Hepatocyte (in vitro differentiated cells): ENCODE results near the gene METTL23. TPM values are rescaled to one million over a fixed set of nuclear protein-coding genes. Genes with fewer than 3 reads are reported as not detected.
"Not testable (repeated sequence)": the region's sequence is repeated elsewhere in the genome, so short reads cannot be mapped to it uniquely, and the experiment has no call there.

ENCODE experiments used
- DNase-seq: peaks from one replicate; pipeline ENCODE4 v3.0.0-alpha.2; 2016; ENCODE audit warnings: low spot score
- H2AFZ ChIP-seq: fragments of 200-600 bp; sonication (generic); 2 replicates; pipeline ENCODE4 v1.6.0; 2016; ENCODE audit warnings: antibody characterized with exemption, mild to moderate bottlenecking
- H3K27ac ChIP-seq: fragments of 200-600 bp; sonication (generic); 2 replicates; pipeline ENCODE4 v1.5.1; 2016; ENCODE audit warnings: mild to moderate bottlenecking
- H3K27me3 ChIP-seq: fragments of 200-600 bp; sonication (generic); 2 replicates; pipeline ENCODE4 v1.6.1; 2016
- H3K36me3 ChIP-seq: fragments of 200-600 bp; sonication (generic); replicated peaks from 2 replicates; pipeline ENCODE4 v1.5.1; 2016; ENCODE audit warnings: low read depth; ENCODE audit not compliant: insufficient read depth
- H3K4me1 ChIP-seq: fragments of 200-600 bp; sonication (generic); 2 replicates; pipeline ENCODE4 v1.5.1; 2016; ENCODE audit warnings: mild to moderate bottlenecking, moderate library complexity; ENCODE audit not compliant: insufficient read depth
- H3K4me2 ChIP-seq: fragments of 200-600 bp; sonication (generic); 2 replicates; pipeline ENCODE4 v1.6.0; 2016
- H3K4me3 ChIP-seq: fragments of 200-600 bp; sonication (generic); 2 replicates; pipeline ENCODE4 v1.5.1; 2016; ENCODE audit warnings: mild to moderate bottlenecking
- H3K79me2 ChIP-seq: fragments of 200-600 bp; sonication (generic); 2 replicates; pipeline ENCODE4 v1.6.0; 2017; ENCODE audit warnings: mild to moderate bottlenecking
- H3K9me2 ChIP-seq: fragments of 200-600 bp; sonication (generic); replicated peaks from 2 replicates; pipeline ENCODE4 v1.6.0; 2017; ENCODE audit warnings: mild to moderate bottlenecking; ENCODE audit not compliant: insufficient read depth
- H3K9me3 ChIP-seq: fragments of 200-600 bp; sonication (generic); 2 replicates; pipeline ENCODE4 v1.5.1; 2016; ENCODE audit warnings: low read depth, mild to moderate bottlenecking
- H4K20me1 ChIP-seq: fragments of 200-600 bp; sonication (generic); 2 replicates; pipeline ENCODE4 v1.6.0; 2016; ENCODE audit warnings: mild to moderate bottlenecking; ENCODE audit not compliant: insufficient read depth, poor library complexity, severe bottlenecking
- EZH2 ChIP-seq: fragments of 200-600 bp; sonication (generic); IDR thresholded peaks from 2 replicates; pipeline ENCODE4 v1.6.1; 2016; ENCODE audit warnings: antibody characterized with exemption, mild to moderate bottlenecking, borderline replicate concordance
- EZH2phosphoT487 ChIP-seq: fragments of 200-600 bp; sonication (generic); IDR thresholded peaks from one replicate; pipeline ENCODE4 v1.6.1; 2018; ENCODE audit warnings: antibody characterized with exemption, mild to moderate bottlenecking, low read depth, moderate library complexity; ENCODE audit not compliant: unreplicated experiment, severe bottlenecking
- WGBS: methylation state at CpG from one replicate; pipeline ENCODE4 v1.1.6; 2016; ENCODE audit warnings: low lambda C conversion rate; ENCODE audit errors: missing lambda C conversion rate; 5-methylcytosine and 5-hydroxymethylcytosine counted together
- polyA plus RNA-seq: library from polyadenylated mRNA; unstranded; fragments of >200 nt; fragmentation: Nextera tagmentation; extraction: Ambion mirVana; gene quantifications from 2 replicates; pipeline ENCODE4 v1.2.1, GENCODE V29; 2016
- total RNA-seq: library from RNA; depleted of rRNA; stranded (reverse); fragments of >200 nt; gene quantifications from 2 replicates; pipeline ENCODE4 v1.2.3, GENCODE V29; 2014
- TF ChIP-seq, protein P1 (sequence below): fragments of 200-600 bp; sonication (generic); IDR thresholded peaks from 2 replicates; pipeline ENCODE4 v1.5.1; 2016; ENCODE audit warnings: antibody characterized with exemption, mild to moderate bottlenecking; ENCODE audit not compliant: poor library complexity

METTL23 gene
- total and polyA plus RNA-seq, 2 experiments from 2014 or later: 36.6 to 56.5 TPM

DNA sequence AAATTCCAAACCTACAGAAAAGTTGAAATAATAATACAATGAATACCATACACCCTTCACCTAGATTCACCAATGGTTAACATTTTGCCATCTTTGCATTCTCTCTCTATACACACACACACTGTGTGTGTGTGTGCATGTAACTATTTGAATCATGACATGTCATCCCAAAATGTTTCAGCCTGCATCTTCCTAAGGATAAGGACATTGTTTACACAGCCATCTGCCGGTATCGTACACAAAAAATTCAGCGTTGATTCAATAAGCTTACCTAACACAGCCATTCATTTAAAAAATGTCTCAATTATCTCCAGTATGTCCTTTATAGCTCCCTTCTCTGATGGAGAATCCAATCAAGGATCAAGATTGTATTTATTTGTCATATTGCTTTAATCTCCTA, 19.8 kb upstream of the METTL23 start:
- peaks cover 13% of the 10 kb centered on the region for H4K20me1 ChIP-seq
- no peak overlapping the region for H3K4me2 ChIP-seq
- H3K27me3 ChIP-seq: no peaks in the 10 kb centered on the region
- H3K9me2 ChIP-seq: no peaks in the 10 kb centered on the region
- no peaks in the 10 kb centered on the region for H3K36me3 ChIP-seq
- no peak overlapping the region for H3K4me3 ChIP-seq
- peaks cover 68% of the 10 kb centered on the region for H3K79me2 ChIP-seq
- no peak for TF ChIP-seq EZH2phosphoT487
- TF ChIP-seq, protein P1, sequence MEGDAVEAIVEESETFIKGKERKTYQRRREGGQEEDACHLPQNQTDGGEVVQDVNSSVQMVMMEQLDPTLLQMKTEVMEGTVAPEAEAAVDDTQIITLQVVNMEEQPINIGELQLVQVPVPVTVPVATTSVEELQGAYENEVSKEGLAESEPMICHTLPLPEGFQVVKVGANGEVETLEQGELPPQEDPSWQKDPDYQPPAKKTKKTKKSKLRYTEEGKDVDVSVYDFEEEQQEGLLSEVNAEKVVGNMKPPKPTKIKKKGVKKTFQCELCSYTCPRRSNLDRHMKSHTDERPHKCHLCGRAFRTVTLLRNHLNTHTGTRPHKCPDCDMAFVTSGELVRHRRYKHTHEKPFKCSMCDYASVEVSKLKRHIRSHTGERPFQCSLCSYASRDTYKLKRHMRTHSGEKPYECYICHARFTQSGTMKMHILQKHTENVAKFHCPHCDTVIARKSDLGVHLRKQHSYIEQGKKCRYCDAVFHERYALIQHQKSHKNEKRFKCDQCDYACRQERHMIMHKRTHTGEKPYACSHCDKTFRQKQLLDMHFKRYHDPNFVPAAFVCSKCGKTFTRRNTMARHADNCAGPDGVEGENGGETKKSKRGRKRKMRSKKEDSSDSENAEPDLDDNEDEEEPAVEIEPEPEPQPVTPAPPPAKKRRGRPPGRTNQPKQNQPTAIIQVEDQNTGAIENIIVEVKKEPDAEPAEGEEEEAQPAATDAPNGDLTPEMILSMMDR: no peak
- no peak for TF ChIP-seq EZH2
- H3K27ac ChIP-seq: no peak overlapping the region
- H3K9me3 ChIP-seq: no peaks in the 10 kb centered on the region
- no peak for DNase-seq
- no peak overlapping the region for H2AFZ ChIP-seq
- 76% methylated on average over 3 of the region's 3 CpGs for WGBS
- peaks cover 39% of the 10 kb centered on the region for H3K4me1 ChIP-seq

DNA sequence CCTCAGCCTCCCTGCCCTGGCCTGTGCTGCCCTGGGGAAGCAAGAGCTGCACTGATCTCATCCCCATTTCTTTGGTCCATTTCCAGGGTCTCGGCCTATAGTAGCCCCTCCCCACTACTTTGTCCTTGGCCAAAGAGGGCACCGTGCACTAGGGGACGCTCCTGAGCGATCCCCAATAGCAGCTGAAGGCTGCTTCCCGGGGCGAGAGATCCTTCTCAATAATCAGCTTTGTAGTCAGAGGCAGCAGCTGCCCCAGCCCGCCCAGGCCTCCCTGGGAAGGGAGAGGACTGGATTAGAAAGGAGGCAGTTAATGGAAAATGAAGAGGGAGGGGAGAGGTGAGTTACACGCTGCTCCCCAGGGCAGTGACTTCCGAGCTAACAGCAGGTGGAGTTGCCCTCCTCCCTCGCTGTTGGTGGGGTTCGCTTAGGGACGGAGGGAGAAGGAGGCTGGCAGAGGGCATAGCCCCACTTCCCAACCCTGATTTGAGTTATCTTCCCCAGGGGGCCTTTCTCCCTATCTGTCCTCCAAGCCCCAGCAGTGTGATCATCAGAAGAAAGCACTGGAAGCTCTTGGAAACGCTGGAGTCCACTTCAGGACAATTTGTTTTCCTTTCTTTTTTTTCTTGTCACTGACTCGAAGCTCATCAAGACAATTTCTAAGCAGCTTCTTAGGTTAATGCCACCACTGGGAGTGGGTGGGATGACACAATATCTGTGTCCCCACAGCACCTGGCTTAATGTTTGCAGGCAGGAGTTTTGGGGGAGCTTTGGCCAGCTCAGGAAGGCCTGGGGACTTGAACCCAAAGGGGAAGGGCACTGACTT, 18.4 kb upstream of the METTL23 start:
- Histone ChIP-seq H3K9me3 (no peaks in the 10 kb centered on the region), H3K27me3 (no peaks in the 10 kb centered on the region), H3K36me3 (no peaks in the 10 kb centered on the region), H3K4me3 (no peak overlapping the region), H2AFZ (no peak overlapping the region), H3K9me2 (no peaks in the 10 kb centered on the region), H3K79me2 (peaks cover 54% of the 10 kb centered on the region), H3K27ac (peak overlapping the region; percentile 95), H3K4me1 (peaks cover 34% of the 10 kb centered on the region), H3K4me2 (peak overlapping the region; percentile 97), H4K20me1 (peaks cover 8% of the 10 kb centered on the region)
- DNase-seq: no peak
- WGBS: 63% methylated on average over 14 of the region's 14 CpGs
- TF ChIP-seq EZH2 (no peak), EZH2phosphoT487 (no peak)
- TF ChIP-seq, protein P1: no peak

DNA sequence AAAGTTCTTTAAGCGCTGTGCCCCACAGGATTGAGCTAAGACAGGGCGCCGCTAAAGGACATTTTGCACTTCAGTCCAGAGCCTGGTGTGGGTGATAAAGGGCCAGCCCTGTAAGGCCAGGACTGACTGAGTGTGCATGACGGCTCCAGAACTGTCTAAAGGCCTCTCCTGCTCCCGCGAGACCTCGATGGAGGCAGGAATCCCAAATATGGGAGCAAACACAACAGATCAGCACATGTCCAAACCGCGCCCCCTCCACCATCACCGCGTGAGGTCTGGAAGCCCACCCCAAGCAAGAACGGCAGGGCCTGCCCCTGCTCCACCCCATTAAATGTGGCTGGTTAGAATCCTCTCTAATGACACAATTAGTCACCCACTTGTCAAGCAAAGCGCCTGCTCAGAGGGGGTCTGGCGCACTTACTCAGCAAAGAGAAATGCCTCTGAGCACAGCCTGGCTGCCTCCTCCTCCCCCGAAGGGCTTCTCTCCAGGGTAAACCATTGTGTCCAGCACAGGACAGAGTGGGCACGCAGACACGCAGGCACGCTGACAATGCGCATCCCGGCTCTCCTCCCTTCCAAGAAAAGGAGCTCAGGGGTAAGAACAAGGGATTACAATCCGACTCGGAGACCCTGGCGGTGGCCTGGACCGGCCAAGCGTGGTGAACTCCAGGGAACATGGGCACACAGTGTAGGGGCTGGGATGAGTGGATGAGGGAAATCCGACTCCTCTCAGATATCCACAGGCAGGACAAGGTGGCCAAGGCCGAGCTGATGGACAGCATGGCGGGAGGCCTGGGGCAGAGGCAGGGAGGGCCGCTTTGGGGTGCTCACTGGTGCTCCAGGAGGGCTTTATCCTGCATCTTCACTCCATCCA, 17.3 kb upstream of the METTL23 start:
- peaks cover 34% of the 10 kb centered on the region for H3K4me1 ChIP-seq

DNA sequence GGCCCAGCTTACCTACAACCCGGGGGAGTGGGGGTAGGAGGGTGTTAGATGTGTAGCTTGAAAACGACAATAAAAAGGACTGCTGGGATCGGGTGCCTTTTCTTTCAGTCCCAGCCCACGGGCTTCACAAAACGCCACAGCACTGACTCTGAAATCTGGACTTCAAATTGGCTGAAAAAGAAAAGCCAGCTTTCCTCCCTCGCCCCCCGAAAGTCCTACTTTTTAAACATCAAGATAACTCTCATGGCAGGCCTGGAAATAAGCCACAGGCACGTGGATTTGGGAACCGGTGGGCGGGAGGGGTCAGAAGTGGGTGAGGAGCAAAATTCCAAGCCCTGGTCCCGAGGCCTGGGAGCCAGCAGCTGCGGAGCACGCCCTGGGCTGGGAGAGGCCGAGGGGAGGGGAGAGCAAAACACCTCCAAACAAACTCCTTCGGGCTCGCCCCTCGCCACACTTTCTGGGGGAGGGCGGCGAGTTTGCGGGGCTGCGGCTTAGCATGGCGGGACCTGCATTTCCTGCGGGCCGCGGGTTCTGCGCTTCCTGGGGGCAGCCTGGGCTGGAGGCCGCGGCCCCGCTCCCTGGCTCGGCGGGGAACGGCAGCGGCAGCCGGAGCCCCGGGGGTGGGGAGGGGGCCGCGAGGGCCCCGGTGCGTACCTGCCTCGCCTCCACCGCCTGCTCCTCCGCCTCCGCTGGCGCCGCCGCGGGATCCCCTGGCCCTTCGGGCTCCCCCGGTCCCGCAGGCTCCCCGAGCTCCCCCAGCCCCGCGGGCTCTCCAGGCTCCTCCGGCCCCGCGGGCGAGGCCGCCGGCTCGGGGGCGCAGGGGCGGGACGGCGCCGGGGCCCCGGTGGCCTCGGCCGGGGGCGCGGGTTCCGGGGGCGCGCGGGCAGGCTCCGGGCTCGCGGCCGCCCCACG, 16.4 kb upstream of the METTL23 start:
- peak; percentile 39 for DNase-seq
- Histone ChIP-seq H3K4me3 (peak overlapping the region; percentile 40), H2AFZ (peak overlapping the region; percentile 60), H3K27ac (peak overlapping the region; percentile 95), H3K4me1 (peaks cover 34% of the 10 kb centered on the region), H3K79me2 (peaks cover 43% of the 10 kb centered on the region), H3K4me2 (peak overlapping the region; percentile 97)
- 5% methylated on average over 17 of the region's 79 CpGs for WGBS
- not testable (repeated sequence) for H3K9me3 ChIP-seq, H3K9me2 ChIP-seq, H4K20me1 ChIP-seq, H3K36me3 ChIP-seq, H3K27me3 ChIP-seq

More for the DNA sequence above, 17.3 kb upstream of the METTL23 start:
- H3K27ac ChIP-seq: peak overlapping the region; percentile 95
- 33% methylated on average over 29 of the region's 29 CpGs for WGBS
- no peaks in the 10 kb centered on the region for H3K9me2 ChIP-seq
- peak; percentile 84 for DNase-seq
- H3K27me3 ChIP-seq: no peaks in the 10 kb centered on the region
- H3K36me3 ChIP-seq: no peaks in the 10 kb centered on the region
- peak overlapping the region; percentile 97 for H3K4me2 ChIP-seq
- peak overlapping the region; percentile 40 for H3K4me3 ChIP-seq
- H2AFZ ChIP-seq: peak overlapping the region; percentile 60
- H3K9me3 ChIP-seq: no peaks in the 10 kb centered on the region
- no peak for TF ChIP-seq EZH2
- TF ChIP-seq EZH2phosphoT487: no peak
- TF ChIP-seq, protein P1: no peak
- H4K20me1 ChIP-seq: peaks cover 8% of the 10 kb centered on the region
- peaks cover 49% of the 10 kb centered on the region for H3K79me2 ChIP-seq
